GM18873 (cell line): ENCODE measurements around the gene UGT1A6.

ENCODE experiments used
- ATAC-seq: cut with Tn5 transposase; IDR thresholded peaks from one replicate; pipeline ENCODE4 v1.9.1; 2021; ENCODE audit warnings: mild to moderate bottlenecking, moderate library complexity, moderate number of reproducible peaks; ENCODE audit not compliant: unreplicated experiment, low FRiP score

Gene UGT1A6

GRCh38 chr2:233816771-233817170 lies 124.1 kb downstream of the UGT1A6 start:
- no peak for ATAC-seq

GRCh38 chr2:233817361-233817911 lies 124.7 kb downstream of the UGT1A6 start:
- no peak for ATAC-seq

- no peak for ATAC-seq
These were observed 125.4 kb downstream of the UGT1A6 start for GRCh38 chr2:233817995-233818638.

- no peak for ATAC-seq
These were observed 126.2 kb downstream of the UGT1A6 start for GRCh38 chr2:233818639-233819621.

- no peak for ATAC-seq
These were observed 127.4 kb downstream of the UGT1A6 start for GRCh38 chr2:233819884-233820773.

GRCh38 chr2:233820774-233821105 lies 128.1 kb downstream of the UGT1A6 start:
- ATAC-seq, result no peak

- no peak for ATAC-seq
These were observed 128.5 kb downstream of the UGT1A6 start for GRCh38 chr2:233821196-233821595.

- ATAC-seq, result no peak
These were observed 129.0 kb downstream of the UGT1A6 start for GRCh38 chr2:233821709-233822100.

- ATAC-seq, result no peak
These were observed 129.5 kb downstream of the UGT1A6 start for GRCh38 chr2:233822101-233822771.
